ENCODE data around the gene CPNE6. TPM values are rescaled to one million over a fixed set of nuclear protein-coding genes. Genes with fewer than 3 reads are reported as not detected.

CPNE6 gene
- total RNA-seq, 4 donors from 2014 or later, result not detected

DNA sequence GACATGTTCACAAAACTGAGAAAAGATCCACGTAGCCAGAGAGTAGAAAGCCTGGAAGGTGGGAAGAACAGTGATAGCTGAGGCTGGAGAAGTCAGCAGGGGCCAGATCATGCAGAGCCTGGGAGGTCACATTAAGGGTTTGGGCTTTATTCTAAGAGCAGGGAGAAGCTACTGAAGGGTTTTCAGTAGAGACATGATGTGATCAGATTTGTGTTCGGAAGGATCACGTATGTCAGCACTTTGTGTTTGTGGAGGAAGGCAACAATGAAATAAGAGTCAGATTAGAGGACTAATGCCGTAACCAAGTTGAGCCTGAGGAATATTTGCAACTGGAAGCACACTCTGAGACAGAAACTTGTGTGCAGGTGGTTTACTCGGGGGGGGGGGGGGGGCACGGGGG is 18.5 kb downstream of the CPNE6 start:
- intact Hi-C loops (cut with DNase I; ENCODE audit: low total_unique reads), result loop anchor here (1.0 kb wide), 2 partner anchors 32 to 76 kb away; no protein-coding TSS in a partner anchor
- DNase-seq (no peak), ATAC-seq (no peak)
- in situ Hi-C loops (cut with MboI; ENCODE audit: low sequenced_read_pairs in 4 of 4), result loop anchor here in 1 of 4 donors (5.0 kb wide), 1 partner anchor 33 kb away; no protein-coding TSS in a partner anchor
- Histone ChIP-seq H3K4me1 (peaks cover under 1 to 9% of the 10 kb centered on the region in 2 donors), H3K27ac (no peak overlapping the region), H3K36me3 (no peaks in the 10 kb centered on the region), H3K9me3 (no peaks in the 10 kb centered on the region), H3K4me3 (no peak overlapping the region), H3K27me3 (no peaks in the 10 kb centered on the region)
- TF ChIP-seq POLR2A (IDR thresholded peaks at IDR 0.05), result no peak
- TF ChIP-seq, protein P1, sequence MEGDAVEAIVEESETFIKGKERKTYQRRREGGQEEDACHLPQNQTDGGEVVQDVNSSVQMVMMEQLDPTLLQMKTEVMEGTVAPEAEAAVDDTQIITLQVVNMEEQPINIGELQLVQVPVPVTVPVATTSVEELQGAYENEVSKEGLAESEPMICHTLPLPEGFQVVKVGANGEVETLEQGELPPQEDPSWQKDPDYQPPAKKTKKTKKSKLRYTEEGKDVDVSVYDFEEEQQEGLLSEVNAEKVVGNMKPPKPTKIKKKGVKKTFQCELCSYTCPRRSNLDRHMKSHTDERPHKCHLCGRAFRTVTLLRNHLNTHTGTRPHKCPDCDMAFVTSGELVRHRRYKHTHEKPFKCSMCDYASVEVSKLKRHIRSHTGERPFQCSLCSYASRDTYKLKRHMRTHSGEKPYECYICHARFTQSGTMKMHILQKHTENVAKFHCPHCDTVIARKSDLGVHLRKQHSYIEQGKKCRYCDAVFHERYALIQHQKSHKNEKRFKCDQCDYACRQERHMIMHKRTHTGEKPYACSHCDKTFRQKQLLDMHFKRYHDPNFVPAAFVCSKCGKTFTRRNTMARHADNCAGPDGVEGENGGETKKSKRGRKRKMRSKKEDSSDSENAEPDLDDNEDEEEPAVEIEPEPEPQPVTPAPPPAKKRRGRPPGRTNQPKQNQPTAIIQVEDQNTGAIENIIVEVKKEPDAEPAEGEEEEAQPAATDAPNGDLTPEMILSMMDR (IDR thresholded peaks at IDR 0.05 in 4 of 5, conservative IDR thresholded peaks at IDR 0.05 in 1 of 5), result no peak

- intact Hi-C loops (cut with DNase I; ENCODE audit: low total_unique reads) (no loop called here), in situ Hi-C loops (cut with MboI; ENCODE audit: low sequenced_read_pairs in 4 of 4) (loop anchor here in 1 of 4 donors (5.0 kb wide), 1 partner anchor 35 kb away; no protein-coding TSS in a partner anchor)
- Histone ChIP-seq H3K36me3 (no peaks in the 10 kb centered on the region), H3K4me3 (no peak overlapping the region), H3K4me1 (peaks cover 10 to 14% of the 10 kb centered on the region in 2 donors), H3K9me3 (no peaks in the 10 kb centered on the region), H3K27ac (no peak overlapping the region), H3K27me3 (no peaks in the 10 kb centered on the region)
- TF ChIP-seq, protein P1 (IDR thresholded peaks at IDR 0.05 in 4 of 5, conservative IDR thresholded peaks at IDR 0.05 in 1 of 5), result no peak
- no peak for TF ChIP-seq POLR2A (IDR thresholded peaks at IDR 0.05)
- ATAC-seq, result no peak
- no peak for DNase-seq
These were observed 20.7 kb downstream of the CPNE6 start for GRCh38 chr14:24092110-24092504.

DNA sequence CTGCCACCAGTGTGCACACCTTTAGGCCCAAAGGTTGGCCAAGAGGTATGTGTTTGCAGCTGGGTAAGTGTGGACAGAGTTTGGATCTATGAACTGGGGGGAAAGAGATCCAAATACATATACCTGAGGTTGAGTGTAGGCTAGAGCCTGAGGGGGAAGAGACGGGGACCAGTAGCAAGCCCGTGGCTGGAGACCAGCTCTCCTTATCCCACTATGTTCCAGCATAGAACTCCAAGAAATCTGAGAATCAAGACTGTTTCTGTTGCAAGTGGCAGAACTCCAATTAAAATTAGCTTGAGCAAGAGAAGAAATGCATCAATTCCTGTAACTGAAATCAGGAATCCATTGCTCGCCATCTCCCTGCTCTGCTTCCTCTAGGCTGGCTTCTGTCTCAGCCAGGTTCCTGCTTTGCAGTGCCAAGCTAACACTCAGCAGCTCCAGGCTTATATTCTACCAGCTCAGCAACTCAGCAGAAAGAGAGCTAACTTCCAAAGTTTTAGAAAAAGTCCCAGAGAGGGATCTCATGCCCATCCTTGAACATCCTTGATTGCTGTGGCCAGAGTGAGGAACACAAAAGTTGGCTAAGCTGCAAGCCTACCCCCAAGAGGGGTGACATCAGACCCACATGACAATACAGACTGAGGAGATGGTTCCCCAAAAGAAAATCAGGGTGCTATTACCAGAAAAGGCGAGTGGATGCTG is 21.3 kb downstream of the CPNE6 start:
- peaks cover 10 to 14% of the 10 kb centered on the region in 2 donors for H3K4me1 ChIP-seq
- H3K9me3 ChIP-seq, result no peaks in the 10 kb centered on the region
- TF ChIP-seq POLR2A (IDR thresholded peaks at IDR 0.05), result no peak
- TF ChIP-seq, protein P1 (IDR thresholded peaks at IDR 0.05 in 4 of 5, conservative IDR thresholded peaks at IDR 0.05 in 1 of 5), result no peak
- intact Hi-C loops (cut with DNase I; ENCODE audit: low total_unique reads) (no loop called here), in situ Hi-C loops (cut with MboI; ENCODE audit: low sequenced_read_pairs in 4 of 4) (loop anchor here in 1 of 4 donors (5.0 kb wide), 1 partner anchor 35 kb away; no protein-coding TSS in a partner anchor)
- no peak overlapping the region for H3K4me3 ChIP-seq
- no peaks in the 10 kb centered on the region for H3K27me3 ChIP-seq
- peak overlapping the region in 2 of 4 donors; percentile 83 to 88 for H3K27ac ChIP-seq
- ATAC-seq (no peak), DNase-seq (no peak)
- no peaks in the 10 kb centered on the region for H3K36me3 ChIP-seq

GRCh38 chr14:24093207-24093900 is 22.0 kb downstream of the CPNE6 start:
- no peaks in the 10 kb centered on the region for H3K36me3 ChIP-seq
- ATAC-seq (no peak), DNase-seq (no peak)
- peaks cover 10 to 14% of the 10 kb centered on the region in 2 donors for H3K4me1 ChIP-seq
- intact Hi-C loops (cut with DNase I; ENCODE audit: low total_unique reads), result no loop called here
- in situ Hi-C loops (cut with MboI; ENCODE audit: low sequenced_read_pairs in 4 of 4), result loop anchor here in 1 of 4 donors (5.0 kb wide), 1 partner anchor 36 kb away; no protein-coding TSS in a partner anchor
- no peaks in the 10 kb centered on the region for H3K27me3 ChIP-seq
- H3K4me3 ChIP-seq, result peak overlapping the region; percentile 75 to 97 (median 90)
- no peaks in the 10 kb centered on the region for H3K9me3 ChIP-seq
- peak overlapping the region; percentile 83 to 88 (median 88) for H3K27ac ChIP-seq
- TF ChIP-seq POLR2A (IDR thresholded peaks at IDR 0.05), result no peak
- TF ChIP-seq, protein P1 (IDR thresholded peaks at IDR 0.05 in 4 of 5, conservative IDR thresholded peaks at IDR 0.05 in 1 of 5), result no peak
